ENCODE results near the gene GABRB3. TPM values are rescaled to one million over a fixed set of nuclear protein-coding genes. Genes with fewer than 3 reads are reported as not detected.

GABRB3 gene
- not detected for total RNA-seq
- total RNA-seq = 0.15 to 1.4 reads per million in 2 donors

GRCh38 chr15:26772154-26773066 lies at the start of gene GABRB3:
Gene GABRB3 (minus strand): TSS chr15:26773066.
- Mint-ChIP-seq H3K4me1 (no peaks in the 10 kb centered on the region), H3K36me3 (ENCODE audit: low read depth) (no peaks in the 10 kb centered on the region), H3K27me3 (peaks cover 30% of the 10 kb centered on the region), H3K27ac (no peak within 1 kb of the TSS), H3K4me3 (peak within 1 kb of the TSS; percentile 10)
- no peak for DNase-seq
- no peaks in the 10 kb centered on the region for H3K9me3 ChIP-seq (ENCODE audit: control insufficient read depth, low read length, poor library complexity, severe bottlenecking)
- ATAC-seq = no peak

- H3K4me1 Mint-ChIP-seq = no peaks in the 10 kb centered on the region
- H3K36me3 Mint-ChIP-seq (ENCODE audit: low read depth) = no peaks in the 10 kb centered on the region
- no peak for ATAC-seq
- no peaks in the 10 kb centered on the region for H3K27me3 Mint-ChIP-seq
- H3K9me3 ChIP-seq (ENCODE audit: control insufficient read depth, low read length, poor library complexity, severe bottlenecking) = no peaks in the 10 kb centered on the region
- no peak for DNase-seq
- H3K27ac Mint-ChIP-seq = no peak overlapping the region
- H3K4me3 Mint-ChIP-seq = no peak overlapping the region
Observed at GRCh38 chr15:26807517-26808427, 34.9 kb upstream of the GABRB3 start.

GRCh38 chr15:26806574-26806973 lies 33.7 kb upstream of the GABRB3 start:
- no peak for ATAC-seq
- H3K27me3 Mint-ChIP-seq = no peaks in the 10 kb centered on the region
- H3K4me3 Mint-ChIP-seq = no peak overlapping the region
- no peaks in the 10 kb centered on the region for H3K36me3 Mint-ChIP-seq (ENCODE audit: low read depth)
- DNase-seq = no peak
- H3K9me3 ChIP-seq (ENCODE audit: control insufficient read depth, low read length, poor library complexity, severe bottlenecking) = no peaks in the 10 kb centered on the region
- H3K27ac Mint-ChIP-seq = no peak overlapping the region
- H3K4me1 Mint-ChIP-seq = no peaks in the 10 kb centered on the region

- Mint-ChIP-seq H3K4me3 (no peak overlapping the region), H3K4me1 (no peaks in the 10 kb centered on the region), H3K27me3 (no peaks in the 10 kb centered on the region), H3K27ac (no peak overlapping the region), H3K36me3 (ENCODE audit: low read depth) (no peaks in the 10 kb centered on the region)
- ATAC-seq = no peak
- DNase-seq = no peak
- no peaks in the 10 kb centered on the region for H3K9me3 ChIP-seq (ENCODE audit: control insufficient read depth, low read length, poor library complexity, severe bottlenecking)
Observed at GRCh38 chr15:26806151-26806550, 33.3 kb upstream of the GABRB3 start.

GRCh38 chr15:26805470-26805869 lies 32.6 kb upstream of the GABRB3 start:
- Mint-ChIP-seq H3K27ac (no peak overlapping the region), H3K4me3 (no peak overlapping the region), H3K4me1 (no peaks in the 10 kb centered on the region), H3K36me3 (ENCODE audit: low read depth) (no peaks in the 10 kb centered on the region), H3K27me3 (no peaks in the 10 kb centered on the region)
- ATAC-seq (no peak), DNase-seq (no peak)
- H3K9me3 ChIP-seq (ENCODE audit: control insufficient read depth, low read length, poor library complexity, severe bottlenecking) = no peaks in the 10 kb centered on the region

GRCh38 chr15:26804063-26804804 lies 31.4 kb upstream of the GABRB3 start:
- no peak for DNase-seq
- no peak for ATAC-seq
- H3K4me3 Mint-ChIP-seq = no peak overlapping the region
- no peak overlapping the region for H3K27ac Mint-ChIP-seq
- H3K27me3 Mint-ChIP-seq = no peaks in the 10 kb centered on the region
- H3K4me1 Mint-ChIP-seq = no peaks in the 10 kb centered on the region
- no peaks in the 10 kb centered on the region for H3K36me3 Mint-ChIP-seq (ENCODE audit: low read depth)
- no peaks in the 10 kb centered on the region for H3K9me3 ChIP-seq (ENCODE audit: control insufficient read depth, low read length, poor library complexity, severe bottlenecking)

- H3K9me3 ChIP-seq (ENCODE audit: control insufficient read depth, low read length, poor library complexity, severe bottlenecking) = no peaks in the 10 kb centered on the region
- no peak for ATAC-seq
- H3K36me3 Mint-ChIP-seq (ENCODE audit: low read depth) = no peaks in the 10 kb centered on the region
- no peaks in the 10 kb centered on the region for H3K27me3 Mint-ChIP-seq
- no peaks in the 10 kb centered on the region for H3K4me1 Mint-ChIP-seq
- H3K27ac Mint-ChIP-seq = no peak overlapping the region
- H3K4me3 Mint-ChIP-seq = no peak overlapping the region
- no peak for DNase-seq
Observed at GRCh38 chr15:26790118-26790517, 17.3 kb upstream of the GABRB3 start.

- Mint-ChIP-seq H3K36me3 (ENCODE audit: low read depth) (no peaks in the 10 kb centered on the region), H3K27me3 (no peaks in the 10 kb centered on the region), H3K4me1 (no peaks in the 10 kb centered on the region), H3K27ac (no peak overlapping the region), H3K4me3 (no peak overlapping the region)
- no peak for ATAC-seq
- no peaks in the 10 kb centered on the region for H3K9me3 ChIP-seq (ENCODE audit: control insufficient read depth, low read length, poor library complexity, severe bottlenecking)
- DNase-seq = no peak
Observed at GRCh38 chr15:26781816-26782215, 8.9 kb upstream of the GABRB3 start.

GRCh38 chr15:26773917-26774316 lies 1.1 kb upstream of the GABRB3 start:
- DNase-seq (no peak), ATAC-seq (no peak)
- Mint-ChIP-seq H3K4me1 (no peaks in the 10 kb centered on the region), H3K27ac (no peak overlapping the region), H3K36me3 (ENCODE audit: low read depth) (no peaks in the 10 kb centered on the region), H3K27me3 (peaks cover 30% of the 10 kb centered on the region), H3K4me3 (no peak overlapping the region)
- H3K9me3 ChIP-seq (ENCODE audit: control insufficient read depth, low read length, poor library complexity, severe bottlenecking) = no peaks in the 10 kb centered on the region

- no peaks in the 10 kb centered on the region for H3K4me1 Mint-ChIP-seq
Observed at GRCh38 chr15:26773067-26773877, 406 bp upstream of the GABRB3 start.

GRCh38 chr15:26771578-26772153 lies 1.2 kb downstream of the GABRB3 start:
- ATAC-seq = no peak
- Mint-ChIP-seq H3K4me1 (no peaks in the 10 kb centered on the region), H3K27me3 (peaks cover 30% of the 10 kb centered on the region), H3K36me3 (ENCODE audit: low read depth) (no peaks in the 10 kb centered on the region), H3K27ac (no peak overlapping the region), H3K4me3 (peak overlapping the region; percentile 10)
- DNase-seq = no peak
- no peaks in the 10 kb centered on the region for H3K9me3 ChIP-seq (ENCODE audit: control insufficient read depth, low read length, poor library complexity, severe bottlenecking)

More at GRCh38 chr15:26773067-26773877, 406 bp upstream of the GABRB3 start:
- H3K27me3 Mint-ChIP-seq = peaks cover 30% of the 10 kb centered on the region
- no peaks in the 10 kb centered on the region for H3K9me3 ChIP-seq (ENCODE audit: control insufficient read depth, low read length, poor library complexity, severe bottlenecking)
- ATAC-seq (no peak), DNase-seq (no peak)
- no peaks in the 10 kb centered on the region for H3K36me3 Mint-ChIP-seq (ENCODE audit: low read depth)
- no peak overlapping the region for H3K4me3 Mint-ChIP-seq
- H3K27ac Mint-ChIP-seq = no peak overlapping the region

- Mint-ChIP-seq H3K4me3 (no peak overlapping the region), H3K27me3 (peaks cover 30% of the 10 kb centered on the region), H3K36me3 (ENCODE audit: low read depth) (no peaks in the 10 kb centered on the region), H3K27ac (no peak overlapping the region), H3K4me1 (no peaks in the 10 kb centered on the region)
- no peak for ATAC-seq
- H3K9me3 ChIP-seq (ENCODE audit: control insufficient read depth, low read length, poor library complexity, severe bottlenecking) = no peaks in the 10 kb centered on the region
- DNase-seq = no peak
Observed at GRCh38 chr15:26771168-26771567, 1.7 kb downstream of the GABRB3 start.

Data from T-helper 17 cell (primary cell).